WTC11 (cell line): ENCODE measurements around the gene PLEKHG7.

ENCODE experiments used
- EMX1 ChIP-seq: fragments of 250-450 bp; sonication (Bioruptor Pico); IDR thresholded peaks from 2 replicates; pipeline ENCODE4 v1.8.0; 2021; ENCODE audit warnings: mild to moderate bottlenecking
- FOXP1 ChIP-seq: sonication (generic); formaldehyde crosslinking; IDR thresholded peaks from 2 replicates; pipeline ENCODE4 v1.8.0; 2022; ENCODE audit warnings: missing genetic modification reagents, mild to moderate bottlenecking, moderate library complexity, borderline replicate concordance
- JUN ChIP-seq: sonication (generic); formaldehyde crosslinking; IDR thresholded peaks from 2 replicates; pipeline ENCODE4 v1.8.0; 2023; ENCODE audit warnings: mild to moderate bottlenecking, missing genetic modification reagents
- RELA ChIP-seq: sonication (generic); formaldehyde crosslinking; IDR thresholded peaks from 2 replicates; pipeline ENCODE4 v1.8.1; 2022; ENCODE audit warnings: missing genetic modification reagents, mild to moderate bottlenecking, borderline replicate concordance
- TEAD1 ChIP-seq: sonication (generic); formaldehyde crosslinking; IDR thresholded peaks from 2 replicates; pipeline ENCODE4 v1.8.0; 2022; ENCODE audit warnings: mild to moderate bottlenecking, missing genetic modification reagents
- ZBTB21 ChIP-seq: sonication (generic); formaldehyde crosslinking; IDR thresholded peaks from 2 replicates; pipeline ENCODE4 v1.8.1; 2023; ENCODE audit warnings: mild to moderate bottlenecking, missing genetic modification reagents, borderline replicate concordance
- ZNF671 ChIP-seq: fragments of 250-450 bp; sonication (Bioruptor Pico); IDR thresholded peaks from 2 replicates; pipeline ENCODE4 v1.8.0; 2021; ENCODE audit warnings: mild to moderate bottlenecking
- TF ChIP-seq, protein P1 (sequence below): fragments of 200-600 bp; IDR thresholded peaks from 2 replicates; pipeline ENCODE4 v1.8.0; 2022; ENCODE audit warnings: antibody characterized with exemption
- TF ChIP-seq, protein P2 (sequence below): sonication (generic); formaldehyde crosslinking; IDR thresholded peaks from 2 replicates; pipeline ENCODE4 v1.8.1; 2023; ENCODE audit warnings: mild to moderate bottlenecking, missing genetic modification reagents, moderate library complexity
- TF ChIP-seq, protein P3 (sequence below): sonication (generic); formaldehyde crosslinking; IDR thresholded peaks from 2 replicates; pipeline ENCODE4 v1.8.1; 2023; ENCODE audit warnings: mild to moderate bottlenecking, missing genetic modification reagents
- TF ChIP-seq, protein P4 (sequence below): sonication (generic); formaldehyde crosslinking; IDR thresholded peaks from 2 replicates; pipeline ENCODE4 v1.8.1; 2023; ENCODE audit warnings: mild to moderate bottlenecking, moderate library complexity, missing genetic modification reagents
- TF ChIP-seq, protein P5 (sequence below): sonication (generic); formaldehyde crosslinking; IDR thresholded peaks from 2 replicates; pipeline ENCODE4 v1.8.0; 2022; ENCODE audit warnings: mild to moderate bottlenecking, missing genetic modification reagents
- TF ChIP-seq, protein P6 (sequence below): sonication (generic); formaldehyde crosslinking; IDR thresholded peaks from 2 replicates; pipeline ENCODE4 v1.8.1; 2023; ENCODE audit warnings: mild to moderate bottlenecking, missing genetic modification reagents, borderline replicate concordance

DNA sequence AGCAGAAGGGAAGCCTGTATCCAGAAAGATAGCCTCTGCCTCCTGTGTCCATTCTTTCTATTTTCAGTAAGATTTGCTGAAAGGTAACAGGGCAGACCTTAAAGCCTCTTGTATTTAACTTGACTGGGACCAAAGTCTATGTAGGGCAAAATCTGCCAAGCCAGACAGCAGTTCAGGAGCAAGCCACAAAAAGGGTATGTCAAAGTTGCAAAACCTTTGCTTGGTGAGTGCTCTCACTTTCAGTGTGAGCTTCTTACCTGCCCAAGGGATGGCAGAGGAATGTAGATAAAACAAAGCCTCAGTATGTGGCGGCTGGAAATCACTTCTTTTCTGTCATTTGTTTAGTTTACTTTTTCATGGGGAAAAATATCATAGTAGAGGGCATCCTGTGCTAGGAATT is 63.1 kb downstream of the PLEKHG7 start:
- TF ChIP-seq TEAD1 = no peak
- TF ChIP-seq, protein P1, sequence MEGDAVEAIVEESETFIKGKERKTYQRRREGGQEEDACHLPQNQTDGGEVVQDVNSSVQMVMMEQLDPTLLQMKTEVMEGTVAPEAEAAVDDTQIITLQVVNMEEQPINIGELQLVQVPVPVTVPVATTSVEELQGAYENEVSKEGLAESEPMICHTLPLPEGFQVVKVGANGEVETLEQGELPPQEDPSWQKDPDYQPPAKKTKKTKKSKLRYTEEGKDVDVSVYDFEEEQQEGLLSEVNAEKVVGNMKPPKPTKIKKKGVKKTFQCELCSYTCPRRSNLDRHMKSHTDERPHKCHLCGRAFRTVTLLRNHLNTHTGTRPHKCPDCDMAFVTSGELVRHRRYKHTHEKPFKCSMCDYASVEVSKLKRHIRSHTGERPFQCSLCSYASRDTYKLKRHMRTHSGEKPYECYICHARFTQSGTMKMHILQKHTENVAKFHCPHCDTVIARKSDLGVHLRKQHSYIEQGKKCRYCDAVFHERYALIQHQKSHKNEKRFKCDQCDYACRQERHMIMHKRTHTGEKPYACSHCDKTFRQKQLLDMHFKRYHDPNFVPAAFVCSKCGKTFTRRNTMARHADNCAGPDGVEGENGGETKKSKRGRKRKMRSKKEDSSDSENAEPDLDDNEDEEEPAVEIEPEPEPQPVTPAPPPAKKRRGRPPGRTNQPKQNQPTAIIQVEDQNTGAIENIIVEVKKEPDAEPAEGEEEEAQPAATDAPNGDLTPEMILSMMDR = no peak
- TF ChIP-seq, protein P2, sequence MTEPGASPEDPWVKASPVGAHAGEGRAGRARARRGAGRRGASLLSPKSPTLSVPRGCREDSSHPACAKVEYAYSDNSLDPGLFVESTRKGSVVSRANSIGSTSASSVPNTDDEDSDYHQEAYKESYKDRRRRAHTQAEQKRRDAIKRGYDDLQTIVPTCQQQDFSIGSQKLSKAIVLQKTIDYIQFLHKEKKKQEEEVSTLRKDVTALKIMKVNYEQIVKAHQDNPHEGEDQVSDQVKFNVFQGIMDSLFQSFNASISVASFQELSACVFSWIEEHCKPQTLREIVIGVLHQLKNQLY = no peak
- TF ChIP-seq, protein P3, sequence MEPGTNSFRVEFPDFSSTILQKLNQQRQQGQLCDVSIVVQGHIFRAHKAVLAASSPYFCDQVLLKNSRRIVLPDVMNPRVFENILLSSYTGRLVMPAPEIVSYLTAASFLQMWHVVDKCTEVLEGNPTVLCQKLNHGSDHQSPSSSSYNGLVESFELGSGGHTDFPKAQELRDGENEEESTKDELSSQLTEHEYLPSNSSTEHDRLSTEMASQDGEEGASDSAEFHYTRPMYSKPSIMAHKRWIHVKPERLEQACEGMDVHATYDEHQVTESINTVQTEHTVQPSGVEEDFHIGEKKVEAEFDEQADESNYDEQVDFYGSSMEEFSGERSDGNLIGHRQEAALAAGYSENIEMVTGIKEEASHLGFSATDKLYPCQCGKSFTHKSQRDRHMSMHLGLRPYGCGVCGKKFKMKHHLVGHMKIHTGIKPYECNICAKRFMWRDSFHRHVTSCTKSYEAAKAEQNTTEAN = no peak
- no peak for TF ChIP-seq ZBTB21 (CRISPR knock-in tag)
- no peak for TF ChIP-seq ZNF671
- TF ChIP-seq, protein P4, sequence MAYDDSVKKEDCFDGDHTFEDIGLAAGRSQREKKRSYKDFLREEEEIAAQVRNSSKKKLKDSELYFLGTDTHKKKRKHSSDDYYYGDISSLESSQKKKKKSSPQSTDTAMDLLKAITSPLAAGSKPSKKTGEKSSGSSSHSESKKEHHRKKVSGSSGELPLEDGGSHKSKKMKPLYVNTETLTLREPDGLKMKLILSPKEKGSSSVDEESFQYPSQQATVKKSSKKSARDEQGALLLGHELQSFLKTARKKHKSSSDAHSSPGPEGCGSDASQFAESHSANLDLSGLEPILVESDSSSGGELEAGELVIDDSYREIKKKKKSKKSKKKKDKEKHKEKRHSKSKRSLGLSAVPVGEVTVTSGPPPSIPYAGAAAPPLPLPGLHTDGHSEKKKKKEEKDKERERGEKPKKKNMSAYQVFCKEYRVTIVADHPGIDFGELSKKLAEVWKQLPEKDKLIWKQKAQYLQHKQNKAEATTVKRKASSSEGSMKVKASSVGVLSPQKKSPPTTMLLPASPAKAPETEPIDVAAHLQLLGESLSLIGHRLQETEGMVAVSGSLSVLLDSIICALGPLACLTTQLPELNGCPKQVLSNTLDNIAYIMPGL (CRISPR knock-in tag) = no peak
- no peak for TF ChIP-seq EMX1 (CRISPR knock-in tag)
- TF ChIP-seq, protein P5, sequence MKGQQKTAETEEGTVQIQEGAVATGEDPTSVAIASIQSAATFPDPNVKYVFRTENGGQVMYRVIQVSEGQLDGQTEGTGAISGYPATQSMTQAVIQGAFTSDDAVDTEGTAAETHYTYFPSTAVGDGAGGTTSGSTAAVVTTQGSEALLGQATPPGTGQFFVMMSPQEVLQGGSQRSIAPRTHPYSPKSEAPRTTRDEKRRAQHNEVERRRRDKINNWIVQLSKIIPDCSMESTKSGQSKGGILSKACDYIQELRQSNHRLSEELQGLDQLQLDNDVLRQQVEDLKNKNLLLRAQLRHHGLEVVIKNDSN (CRISPR knock-in tag) = no peak
- TF ChIP-seq FOXP1 = no peak
- TF ChIP-seq, protein P6, sequence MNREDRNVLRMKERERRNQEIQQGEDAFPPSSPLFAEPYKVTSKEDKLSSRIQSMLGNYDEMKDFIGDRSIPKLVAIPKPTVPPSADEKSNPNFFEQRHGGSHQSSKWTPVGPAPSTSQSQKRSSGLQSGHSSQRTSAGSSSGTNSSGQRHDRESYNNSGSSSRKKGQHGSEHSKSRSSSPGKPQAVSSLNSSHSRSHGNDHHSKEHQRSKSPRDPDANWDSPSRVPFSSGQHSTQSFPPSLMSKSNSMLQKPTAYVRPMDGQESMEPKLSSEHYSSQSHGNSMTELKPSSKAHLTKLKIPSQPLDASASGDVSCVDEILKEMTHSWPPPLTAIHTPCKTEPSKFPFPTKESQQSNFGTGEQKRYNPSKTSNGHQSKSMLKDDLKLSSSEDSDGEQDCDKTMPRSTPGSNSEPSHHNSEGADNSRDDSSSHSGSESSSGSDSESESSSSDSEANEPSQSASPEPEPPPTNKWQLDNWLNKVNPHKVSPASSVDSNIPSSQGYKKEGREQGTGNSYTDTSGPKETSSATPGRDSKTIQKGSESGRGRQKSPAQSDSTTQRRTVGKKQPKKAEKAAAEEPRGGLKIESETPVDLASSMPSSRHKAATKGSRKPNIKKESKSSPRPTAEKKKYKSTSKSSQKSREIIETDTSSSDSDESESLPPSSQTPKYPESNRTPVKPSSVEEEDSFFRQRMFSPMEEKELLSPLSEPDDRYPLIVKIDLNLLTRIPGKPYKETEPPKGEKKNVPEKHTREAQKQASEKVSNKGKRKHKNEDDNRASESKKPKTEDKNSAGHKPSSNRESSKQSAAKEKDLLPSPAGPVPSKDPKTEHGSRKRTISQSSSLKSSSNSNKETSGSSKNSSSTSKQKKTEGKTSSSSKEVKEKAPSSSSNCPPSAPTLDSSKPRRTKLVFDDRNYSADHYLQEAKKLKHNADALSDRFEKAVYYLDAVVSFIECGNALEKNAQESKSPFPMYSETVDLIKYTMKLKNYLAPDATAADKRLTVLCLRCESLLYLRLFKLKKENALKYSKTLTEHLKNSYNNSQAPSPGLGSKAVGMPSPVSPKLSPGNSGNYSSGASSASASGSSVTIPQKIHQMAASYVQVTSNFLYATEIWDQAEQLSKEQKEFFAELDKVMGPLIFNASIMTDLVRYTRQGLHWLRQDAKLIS (CRISPR knock-in tag) = no peak
- no peak for TF ChIP-seq RELA (CRISPR knock-in tag)
- TF ChIP-seq JUN (CRISPR knock-in tag) = no peak
